GM12878 (cell line): ENCODE results near the gene SHD. TPM values are rescaled to one million over a fixed set of nuclear protein-coding genes. Genes with fewer than 3 reads are reported as not detected.

Source experiments
- ATAC-seq: fragments of 200-7000 bp; cut with Tn5 transposase; 3 replicates; pipeline ENCODE4 v1.9.1; 2020; ENCODE audit warnings: mild to moderate bottlenecking, moderate library complexity
- BruUV-seq: library from RNA; stranded (reverse); fragments of 400-500 nt; replicated peaks from 2 replicates; lab custom pipeline; 2021; lab: Mats Ljungman, UMichigan
- CTCF ChIA-PET: fragments of 300-600 bp; sonication (Branson Sonifier 250); formaldehyde crosslinking; extraction: SDS; loops from one replicate; lab custom pipeline; 2021; ENCODE audit warnings: inconsistent platforms; lab: Yijun Ruan, JAX
- POLR2A ChIA-PET: fragments of 350-600 bp; formaldehyde crosslinking; extraction: SDS; loops from one replicate; lab custom pipeline; 2021; ENCODE audit warnings: inconsistent platforms; lab: Charles Lee
- RAD21 ChIA-PET: fragments of 300-600 bp; sonication (Branson Sonifier 250); formaldehyde crosslinking; loops from one replicate; lab custom pipeline; 2023; ENCODE audit warnings: antibody characterized with exemption; ENCODE audit not compliant: unreplicated experiment; lab: Charles Lee
- SMC1A ChIA-PET: fragments of 300-600 bp; sonication (Branson Sonifier 250); formaldehyde crosslinking; loops from one replicate; lab custom pipeline; 2023; ENCODE audit not compliant: unreplicated experiment, uncharacterized antibody; lab: Charles Lee
- DNase-seq: peaks from one replicate; pipeline ENCODE4 v3.0.0-alpha.2; 2011; ENCODE audit warnings: low read depth, low spot score
- FAIRE-seq: peaks from 3 replicates; lab custom pipeline; 2011; peaks lifted over from hg19 to GRCh38; lab: Jason Lieb, UNC
- H2AFZ ChIP-seq: 2 replicates; pipeline ENCODE4 v1.6.0; 2011; ENCODE audit warnings: low read depth, low read length, control low read depth; ENCODE audit not compliant: control insufficient read depth
- H3K27ac ChIP-seq: 2 replicates; pipeline ENCODE4 v1.5.1; 2011; ENCODE audit warnings: control low read depth; ENCODE audit not compliant: control insufficient read depth, insufficient read depth
- H3K27me3 ChIP-seq, 2 experiments: replicated peaks in 1 of 2; 2 replicates each; pipeline versions ENCODE4 v1.6.0 to v1.6.1; 2011; ENCODE audit warnings: low read length in 1 of 2; ENCODE audit not compliant: control insufficient read depth in 2 of 2, insufficient read depth in 2 of 2
- H3K36me3 ChIP-seq, 2 experiments: 2 replicates each; pipeline ENCODE4 v1.5.1; 2011; ENCODE audit warnings: low read length in 1 of 2; ENCODE audit not compliant: control insufficient read depth in 2 of 2, insufficient read depth in 2 of 2
- H3K4me1 ChIP-seq: 2 replicates; pipeline ENCODE4 v1.6.1; 2011; ENCODE audit warnings: mild to moderate bottlenecking, low read length, moderate library complexity, mixed read lengths; ENCODE audit not compliant: control insufficient read depth, insufficient read depth
- H3K4me2 ChIP-seq: 2 replicates; pipeline ENCODE4 v1.6.0; 2011; ENCODE audit warnings: control low read depth; ENCODE audit not compliant: control insufficient read depth, insufficient read depth
- H3K4me3 ChIP-seq: fragments of 200-600 bp; sonication (generic); 2 replicates; pipeline ENCODE4 v1.5.1; 2016
- H3K79me2 ChIP-seq: 2 replicates; pipeline ENCODE4 v1.6.0; 2011; ENCODE audit warnings: low read length; ENCODE audit not compliant: control insufficient read depth, insufficient read depth
- H3K9ac ChIP-seq: 2 replicates; pipeline ENCODE4 v1.8.0; 2011; ENCODE audit warnings: low read length, control low read depth, mixed read lengths; ENCODE audit not compliant: control insufficient read depth, insufficient read depth
- H3K9me3 ChIP-seq: replicated peaks from 3 replicates; pipeline ENCODE4 v1.5.1; 2011; ENCODE audit warnings: mild to moderate bottlenecking, low read length; ENCODE audit not compliant: control insufficient read depth, insufficient read depth
- H4K20me1 ChIP-seq: 2 replicates; pipeline ENCODE4 v1.6.0; 2011; ENCODE audit not compliant: control insufficient read depth, insufficient read depth
- BRCA1 ChIP-seq: IDR thresholded peaks from 2 replicates; pipeline ENCODE4 v1.6.1; 2011; ENCODE audit warnings: low read depth, low read length, improper control_type of control experiment
- CREM ChIP-seq: IDR thresholded peaks from 2 replicates; pipeline ENCODE4 v1.6.1; 2014; ENCODE audit warnings: antibody characterized with exemption, low read depth
- EED ChIP-seq: sonication (generic); IDR thresholded peaks from 2 replicates; pipeline ENCODE4 v1.6.1; 2016; ENCODE audit warnings: antibody characterized with exemption, low read depth
- FOXK2 ChIP-seq: fragments of 450-650 bp; IDR thresholded peaks from 2 replicates; pipeline ENCODE4 v1.6.1; 2017; ENCODE audit warnings: mild to moderate bottlenecking, moderate library complexity
- HDAC6 ChIP-seq: fragments of 200-600 bp; sonication (generic); IDR thresholded peaks from one replicate; pipeline ENCODE4 v1.8.0; 2017; ENCODE audit warnings: antibody characterized with exemption; ENCODE audit not compliant: unreplicated experiment
- KAT2A ChIP-seq: conservative IDR thresholded peaks from 2 replicates; pipeline ENCODE4 v1.6.1; 2011; ENCODE audit warnings: low read depth, low read length; ENCODE audit not compliant: control insufficient read depth
- MTA2 ChIP-seq: fragments of 450-650 bp; IDR thresholded peaks from 2 replicates; pipeline ENCODE4 v1.6.1; 2016; ENCODE audit warnings: low read depth, mild to moderate bottlenecking, moderate library complexity
- NFIC ChIP-seq: IDR thresholded peaks from 2 replicates; pipeline ENCODE4 v1.6.1; 2012; ENCODE audit warnings: low read depth, mild to moderate bottlenecking, inconsistent platforms, low read length, moderate library complexity
- POLR2A ChIP-seq: IDR thresholded peaks from 2 replicates; pipeline ENCODE4 v1.6.1; 2011; ENCODE audit warnings: low read depth, mild to moderate bottlenecking, low read length
- RAD51 ChIP-seq: fragments of 450-650 bp; IDR thresholded peaks from 2 replicates; pipeline ENCODE4 v1.6.1; 2016; ENCODE audit warnings: moderate library complexity, mild to moderate bottlenecking, inconsistent platforms
- RBBP5 ChIP-seq: fragments of 200-600 bp; sonication (generic); conservative IDR thresholded peaks from 2 replicates; pipeline ENCODE4 v1.6.1; 2016
- REST ChIP-seq: IDR thresholded peaks from 2 replicates; pipeline ENCODE4 v1.6.1; 2012; ENCODE audit warnings: mild to moderate bottlenecking, low read depth, low read length
- RFX5 ChIP-seq: IDR thresholded peaks from 2 replicates; pipeline ENCODE4 v1.6.1; 2011; ENCODE audit warnings: low read depth, low read length, improper control_type of control experiment
- SPI1 ChIP-seq: IDR thresholded peaks from 2 replicates; pipeline ENCODE4 v1.6.1; 2011; ENCODE audit warnings: low read depth, mild to moderate bottlenecking, low read length, moderate library complexity, borderline replicate concordance; ENCODE audit not compliant: insufficient read depth
- SRF ChIP-seq, 2 experiments: IDR thresholded peaks; 2 replicates each; pipeline ENCODE4 v1.6.1; 2011; ENCODE audit warnings: low read depth in 2 of 2, low read length in 2 of 2, mild to moderate bottlenecking in 1 of 2, moderate library complexity in 1 of 2
- SUPT20H ChIP-seq: IDR thresholded peaks from 2 replicates; pipeline ENCODE4 v1.6.1; 2011; ENCODE audit warnings: low read depth, mild to moderate bottlenecking, low read length, moderate library complexity, borderline replicate concordance; ENCODE audit not compliant: control insufficient read depth
- whole genome bisulfite sequencing: methylation state at CpG from one replicate; pipeline ENCODE4 v1.1.6; 2016; ENCODE audit warnings: low lambda C conversion rate; ENCODE audit not compliant: insufficient replicate concordance, insufficient coverage; ENCODE audit errors: missing lambda C conversion rate; 5-methylcytosine and 5-hydroxymethylcytosine counted together
- in situ Hi-C: fragments of 300-500 bp; cut with MboI; formaldehyde crosslinking; loops from 9 replicates; pipeline ENCODE4 v1.14.3; 2018; ENCODE audit warnings: mixed read lengths
- intact Hi-C: fragments of 100-400 bp; cut with micrococcal nuclease; formaldehyde crosslinking; loops from one replicate; pipeline ENCODE4 v1.14.2; 2022; ENCODE audit not compliant: unreplicated experiment
- polyA plus RNA-seq, 11 experiments: library from polyadenylated mRNA; depleted of rRNA in 4 of 11; unstranded in 6 of 11; stranded (reverse) in 5 of 11; fragments of >200 nt; fragmentation: Nextera tagmentation in 4 of 11; fragmentation: Illumina TruSeq in 1 of 11; extraction: Ambion mirVana in 4 of 11; extraction: Trizol in 1 of 11; gene quantifications; 1 replicate in 1 of 11; 2 replicates in 10 of 11; pipeline versions ENCODE4 v1.2.1 to v1.2.3, GENCODE V29; 2011 to 2016; ENCODE audit warnings: inconsistent platforms in 2 of 11, missing spikeins in 2 of 11, low read depth in 1 of 11
- total RNA-seq, 4 experiments: library from RNA; depleted of rRNA in 3 of 4; stranded (reverse); fragments of >200 nt in 3 of 4; fragmentation: Illumina TruSeq in 1 of 4; extraction: Trizol in 1 of 4; gene quantifications; 2 replicates each; pipeline versions ENCODE4 v1.2.1 to v1.2.3, GENCODE V29; 2013 to 2021

The SHD gene
- total and polyA plus RNA-seq, 10 of the 15 experiments (the other 5 are each of a cell fraction or from before 2014, with no cell fraction given): 0.09 TPM; not detected in 9

GRCh38 chr19:4260613-4261191, 18.4 kb upstream of the SHD start:
- no peak overlapping the region for H3K4me3 ChIP-seq
- H2AFZ ChIP-seq: no peak overlapping the region
- ChIA-PET POLR2A (no interaction called here), SMC1A (no interaction called here), RAD21 (no interaction called here), CTCF (interaction anchor here (0.6 to 1.1 kb wide), 3 partner anchors 92 to 315 kb away, joined by 3 read pairs; no protein-coding TSS in a partner anchor)
- no peak for DNase-seq
- H3K79me2 ChIP-seq: no peaks in the 10 kb centered on the region
- no peak overlapping the region for H3K27ac ChIP-seq
- no peak overlapping the region for H3K4me2 ChIP-seq
- intact Hi-C loops (no loop called here), in situ Hi-C loops (no loop called here)
- no peaks in the 10 kb centered on the region for H4K20me1 ChIP-seq
- no peaks in the 10 kb centered on the region for H3K27me3 ChIP-seq
- no peak for TF ChIP-seq RFX5
- TF ChIP-seq SPI1: peak; percentile 70; the same call in 1 of the 2 replicates
- no peak for TF ChIP-seq FOXK2
- TF ChIP-seq MTA2: no peak
- WGBS: 93% methylated on average over 11 of the region's 11 CpGs
- peak; percentile 23 for FAIRE-seq
- ATAC-seq: no peak
- BruUV-seq: no TSS peak
- peaks cover 2% of the 10 kb centered on the region; the same call in 1 of the 3 replicates for H3K9me3 ChIP-seq
- no peaks in the 10 kb centered on the region; the same call in 1 of the 2 replicates for H3K4me1 ChIP-seq
- H3K36me3 ChIP-seq: peaks cover 13 to 25% of the 10 kb centered on the region in 2 experiments
- H3K9ac ChIP-seq: no peak overlapping the region

GRCh38 chr19:4264812-4265211, 14.3 kb upstream of the SHD start:
- no peak for ATAC-seq
- no peaks in the 10 kb centered on the region; the same call in 1 of the 2 replicates for H3K4me1 ChIP-seq
- WGBS: 97% methylated on average over 4 of the region's 4 CpGs
- no peaks in the 10 kb centered on the region for H4K20me1 ChIP-seq
- H3K27me3 ChIP-seq: no peaks in the 10 kb centered on the region
- RAD21 ChIA-PET: no interaction called here
- H3K4me3 ChIP-seq: no peak overlapping the region
- H3K79me2 ChIP-seq: no peaks in the 10 kb centered on the region
- no peak overlapping the region for H3K4me2 ChIP-seq
- H3K36me3 ChIP-seq: peaks cover 18 to 22% of the 10 kb centered on the region in 2 experiments
- BruUV-seq: no TSS peak
- CTCF ChIA-PET: interaction anchor here (0.7 to 4.7 kb wide), 3 partner anchors 88 to 260 kb away, joined by 3 to 38 read pairs (median 6); no protein-coding TSS in a partner anchor
- H3K9ac ChIP-seq: no peak overlapping the region
- DNase-seq: no peak
- POLR2A ChIA-PET: no interaction called here
- in situ Hi-C loops (loop anchor here (5.0 kb wide), 1 partner anchor 87 kb away; no protein-coding TSS in a partner anchor), intact Hi-C loops (loop anchor here (5.0 kb wide), 1 partner anchor 137 kb away; the partner anchor contains the start of genes CHAF1A and SH3GL1)
- SMC1A ChIA-PET: interaction anchor here (1.1 kb wide), 1 partner anchor 88 kb away, joined by 3 read pairs; no protein-coding TSS in a partner anchor
- H3K27ac ChIP-seq: no peak overlapping the region
- H2AFZ ChIP-seq: no peak overlapping the region
- FAIRE-seq: no peak
- H3K9me3 ChIP-seq: no peaks in the 10 kb centered on the region
- TF ChIP-seq SRF (IDR thresholded peaks at IDR 0.05; ENCODE audit: low read depth in 2 of 2, low read length in 2 of 2) (no peak), RBBP5 (no peak), POLR2A (no peak), CREM (no peak), RAD51 (no peak), HDAC6 (no peak), BRCA1 (no peak), NFIC (no peak), KAT2A (no peak), SUPT20H (no peak), EED (no peak), REST (no peak)
